OCI-LY1 (cell line): ENCODE measurements around the gene TMEM119.

ENCODE experiments used
- H2AFZ ChIP-seq: fragments of 200-600 bp; sonication (generic), shearing (Covaris generic); 2 replicates; pipeline ENCODE4 v1.6.0; 2014; ENCODE audit warnings: antibody characterized with exemption, mild to moderate bottlenecking, low read length
- H3F3A ChIP-seq: fragments of 200-600 bp; sonication (generic), shearing (Covaris generic); 2 replicates; pipeline ENCODE4 v1.6.0; 2014; ENCODE audit warnings: mild to moderate bottlenecking, antibody characterized with exemption, low read length, moderate library complexity; ENCODE audit not compliant: insufficient read depth
- H3K27ac ChIP-seq: fragments of 200-600 bp; sonication (generic); 2 replicates; pipeline ENCODE4 v1.5.1; 2014; ENCODE audit warnings: low read length, mixed run types, mild to moderate bottlenecking, low read depth; ENCODE audit not compliant: poor library complexity, severe bottlenecking
- H3K27me3 ChIP-seq: fragments of 200-600 bp; sonication (generic); 2 replicates; pipeline ENCODE4 v1.6.0; 2014; ENCODE audit warnings: antibody characterized with exemption, mild to moderate bottlenecking, low read length, moderate library complexity; ENCODE audit not compliant: insufficient read depth
- H3K36me3 ChIP-seq: fragments of 200-600 bp; sonication (generic); 2 replicates; pipeline ENCODE4 v1.6.1; 2014; ENCODE audit warnings: mild to moderate bottlenecking, antibody characterized with exemption, low read length, moderate library complexity, mixed read lengths; ENCODE audit not compliant: insufficient read depth
- H3K4me1 ChIP-seq: fragments of 200-600 bp; sonication (generic); 2 replicates; pipeline ENCODE4 v1.5.1; 2014; ENCODE audit warnings: mild to moderate bottlenecking, low read length, moderate library complexity; ENCODE audit not compliant: insufficient read depth, severe bottlenecking
- H3K4me2 ChIP-seq: fragments of 200-600 bp; sonication (generic), shearing (Covaris generic); 2 replicates; pipeline ENCODE4 v1.6.1; 2014; ENCODE audit warnings: low read length
- H3K4me3 ChIP-seq: fragments of 200-600 bp; sonication (generic); 2 replicates; pipeline ENCODE4 v1.5.1; 2014; ENCODE audit warnings: low read length, low read depth, mild to moderate bottlenecking, mixed read lengths; ENCODE audit not compliant: poor library complexity, severe bottlenecking
- H3K79me2 ChIP-seq: fragments of 200-600 bp; shearing (Covaris generic); 2 replicates; pipeline ENCODE4 v1.6.1; 2016; ENCODE audit warnings: mixed run types, low read length, mixed read lengths; ENCODE audit not compliant: insufficient read depth
- H3K9ac ChIP-seq: fragments of 200-600 bp; sonication (generic), shearing (Covaris generic); 2 replicates; pipeline ENCODE4 v1.6.1; 2014; ENCODE audit warnings: mild to moderate bottlenecking, low read length, mixed read lengths
- H3K9me2 ChIP-seq: fragments of 200-600 bp; sonication (generic), shearing (Covaris generic); 2 replicates; pipeline ENCODE4 v1.6.1; 2014; ENCODE audit warnings: low read depth, mild to moderate bottlenecking, low read length, mixed read lengths
- H3K9me3 ChIP-seq: fragments of 200-600 bp; shearing (Covaris generic); 2 replicates; pipeline ENCODE4 v1.6.1; 2014; ENCODE audit warnings: low read length, mixed read lengths
- H4K20me1 ChIP-seq: fragments of 200-600 bp; sonication (generic), shearing (Covaris generic); 2 replicates; pipeline ENCODE4 v1.6.0; 2016; ENCODE audit warnings: mild to moderate bottlenecking, low read length; ENCODE audit not compliant: insufficient read depth
- CTCF ChIP-seq: fragments of 200-600 bp; sonication (generic), shearing (Covaris generic); IDR thresholded peaks from 2 replicates; pipeline ENCODE4 v1.5.1; 2017; ENCODE audit warnings: mild to moderate bottlenecking, antibody characterized with exemption, low read length, moderate library complexity, mixed read lengths
- EZH2 ChIP-seq: fragments of 200-600 bp; sonication (generic), shearing (Covaris generic); IDR thresholded peaks from 2 replicates; pipeline ENCODE4 v1.8.0; 2017; ENCODE audit warnings: borderline replicate concordance, mixed run types, mild to moderate bottlenecking, antibody characterized with exemption, low read length, moderate library complexity, mixed read lengths

Gene TMEM119

GRCh38 chr12:108645686-108646599, 48.1 kb upstream of the TMEM119 start:
- Histone ChIP-seq H3K27me3 (no peaks in the 10 kb centered on the region), H3K79me2 (no peaks in the 10 kb centered on the region), H3F3A (no peaks in the 10 kb centered on the region), H3K27ac (no peak overlapping the region), H4K20me1 (no peaks in the 10 kb centered on the region), H3K4me3 (no peak overlapping the region), H3K9ac (no peak overlapping the region), H3K4me1 (peaks cover 20% of the 10 kb centered on the region), H3K9me2 (no peaks in the 10 kb centered on the region), H2AFZ (no peak overlapping the region), H3K4me2 (no peak overlapping the region), H3K36me3 (peaks cover 14% of the 10 kb centered on the region; the same call in 1 of the 2 replicates), H3K9me3 (no peaks in the 10 kb centered on the region)
- TF ChIP-seq CTCF = no peak
- no peak for TF ChIP-seq EZH2

GRCh38 chr12:108644811-108645120, 46.9 kb upstream of the TMEM119 start:
- Histone ChIP-seq H3K9me2 (no peaks in the 10 kb centered on the region), H3K27ac (no peak overlapping the region), H2AFZ (no peak overlapping the region), H3K79me2 (no peaks in the 10 kb centered on the region), H3K36me3 (peaks cover 14% of the 10 kb centered on the region; the same call in 1 of the 2 replicates), H3K27me3 (no peaks in the 10 kb centered on the region), H3K4me1 (peaks cover 32% of the 10 kb centered on the region), H3K4me3 (no peak overlapping the region), H3F3A (no peaks in the 10 kb centered on the region), H3K9ac (no peak overlapping the region), H4K20me1 (no peaks in the 10 kb centered on the region), H3K9me3 (no peaks in the 10 kb centered on the region), H3K4me2 (no peak overlapping the region)
- TF ChIP-seq EZH2 = no peak
- no peak for TF ChIP-seq CTCF

- no peaks in the 10 kb centered on the region for H3K9me2 ChIP-seq
- TF ChIP-seq CTCF (no peak), EZH2 (no peak)
- H2AFZ ChIP-seq = no peak overlapping the region
- no peak overlapping the region for H3K4me3 ChIP-seq
- H3K9me3 ChIP-seq = no peaks in the 10 kb centered on the region
- no peak overlapping the region for H3K4me2 ChIP-seq
- H3K27me3 ChIP-seq = no peaks in the 10 kb centered on the region
- H4K20me1 ChIP-seq = no peaks in the 10 kb centered on the region
- H3F3A ChIP-seq = no peaks in the 10 kb centered on the region
- peaks cover 16% of the 10 kb centered on the region; the same call in 1 of the 2 replicates for H3K36me3 ChIP-seq
- H3K79me2 ChIP-seq = no peaks in the 10 kb centered on the region
- H3K4me1 ChIP-seq = peaks cover 38% of the 10 kb centered on the region
- no peak overlapping the region for H3K9ac ChIP-seq
- no peak overlapping the region for H3K27ac ChIP-seq
Measured at GRCh38 chr12:108643941-108644810, 46.3 kb upstream of the TMEM119 start.
